Left ventricle myocardium inferior (tissue), 1 donor: ENCODE measurements around the gene GPS1. TPM values are rescaled to one million over a fixed set of nuclear protein-coding genes. Genes with fewer than 3 reads are reported as not detected.

ENCODE experiments used
- DNase-seq: peaks from one replicate; pipeline ENCODE4 v3.0.0-alpha.2; 2020
- H3K27ac ChIP-seq: fragments of 200-600 bp; replicated peaks from 2 replicates; pipeline ENCODE4 v1.8.0; 2021
- H3K27me3 ChIP-seq: fragments of 200-600 bp; 2 replicates; pipeline ENCODE4 v1.8.0; 2021; ENCODE audit warnings: low read depth
- H3K36me3 ChIP-seq: fragments of 200-600 bp; 2 replicates; pipeline ENCODE4 v1.8.0; 2021
- H3K4me1 ChIP-seq: fragments of 200-600 bp; 2 replicates; pipeline ENCODE4 v1.8.0; 2021
- H3K4me3 ChIP-seq: fragments of 200-600 bp; 2 replicates; pipeline ENCODE4 v1.8.0; 2021; ENCODE audit warnings: mild to moderate bottlenecking, moderate library complexity
- H3K9me3 ChIP-seq: fragments of 200-600 bp; replicated peaks from 2 replicates; pipeline ENCODE4 v1.8.0; 2021
- CTCF ChIP-seq: fragments of 200-600 bp; IDR thresholded peaks from 2 replicates; pipeline ENCODE4 v1.8.0; 2021; ENCODE audit warnings: antibody characterized with exemption, mild to moderate bottlenecking, borderline replicate concordance
- intact Hi-C: fragments of 100-400 bp; cut with micrococcal nuclease; formaldehyde crosslinking; loops from one replicate; pipeline ENCODE4 v1.11.0; 2022
- total RNA-seq: library from RNA; stranded (reverse); fragmentation: NEBNext Ultra II Directional; extraction: Animal tissue kit (Norgen Biotek cat#: 25700); gene quantifications from one replicate; pipeline ENCODE4 v1.2.1, GENCODE V29; 2021
- donor health status: DM: no; HTN: yes; CAD: no; lungs with severe emphysema.

Gene GPS1
- total RNA-seq, 1 donor from 2014 or later, result 85.9 TPM

GRCh38 chr17:82013341-82013740 is 38.4 kb upstream of the GPS1 start:
- Histone ChIP-seq H3K27ac (peak overlapping the region; percentile 96), H3K4me3 (peak overlapping the region; percentile 33), H3K36me3 (no peaks in the 10 kb centered on the region), H3K27me3 (no peaks in the 10 kb centered on the region), H3K4me1 (peaks cover 42% of the 10 kb centered on the region), H3K9me3 (no peaks in the 10 kb centered on the region)
- peak; percentile 48 for DNase-seq
- TF ChIP-seq CTCF, result no peak
- intact Hi-C loops, result no loop called here

- Histone ChIP-seq H3K36me3 (no peaks in the 10 kb centered on the region), H3K27me3 (no peaks in the 10 kb centered on the region), H3K4me1 (peaks cover 37% of the 10 kb centered on the region), H3K4me3 (peak overlapping the region; percentile 33), H3K9me3 (no peaks in the 10 kb centered on the region), H3K27ac (peak overlapping the region; percentile 96)
- TF ChIP-seq CTCF, result no peak
- intact Hi-C loops, result no loop called here
- peak; percentile 56 for DNase-seq
These were observed 37.9 kb upstream of the GPS1 start for GRCh38 chr17:82013772-82014321.

GRCh38 chr17:82014432-82014831 is 37.3 kb upstream of the GPS1 start:
- intact Hi-C loops, result no loop called here
- no peaks in the 10 kb centered on the region for H3K27me3 ChIP-seq
- no peaks in the 10 kb centered on the region for H3K9me3 ChIP-seq
- H3K4me1 ChIP-seq, result peaks cover 31% of the 10 kb centered on the region
- H3K36me3 ChIP-seq, result no peaks in the 10 kb centered on the region
- no peak for DNase-seq
- peak overlapping the region; percentile 96 for H3K27ac ChIP-seq
- TF ChIP-seq CTCF, result no peak
- no peak overlapping the region for H3K4me3 ChIP-seq

GRCh38 chr17:82014971-82015310 is 36.8 kb upstream of the GPS1 start:
- no peak for TF ChIP-seq CTCF
- intact Hi-C loops, result no loop called here
- H3K27ac ChIP-seq, result no peak overlapping the region
- H3K9me3 ChIP-seq, result no peaks in the 10 kb centered on the region
- H3K4me1 ChIP-seq, result peaks cover 30% of the 10 kb centered on the region
- no peaks in the 10 kb centered on the region for H3K36me3 ChIP-seq
- no peak for DNase-seq
- no peaks in the 10 kb centered on the region for H3K27me3 ChIP-seq
- H3K4me3 ChIP-seq, result no peak overlapping the region

- DNase-seq, result no peak
- Histone ChIP-seq H3K4me3 (no peak overlapping the region), H3K4me1 (peaks cover 31% of the 10 kb centered on the region), H3K9me3 (no peaks in the 10 kb centered on the region), H3K27ac (no peak overlapping the region), H3K27me3 (no peaks in the 10 kb centered on the region), H3K36me3 (no peaks in the 10 kb centered on the region)
- intact Hi-C loops, result no loop called here
- TF ChIP-seq CTCF, result no peak
These were observed 36.3 kb upstream of the GPS1 start for GRCh38 chr17:82015311-82015971.
